WERI-Rb-1 (cell line): ENCODE measurements around the gene PIP.

Source experiments
- DNase-seq: peaks from one replicate; pipeline ENCODE4 v3.0.0-alpha.2; 2020
- H3K27ac ChIP-seq: fragments of 250-450 bp; sonication (Bioruptor Pico); 2 replicates; pipeline ENCODE4 v1.5.1; 2020; ENCODE audit warnings: mild to moderate bottlenecking, moderate library complexity
- H3K27me3 ChIP-seq: fragments of 250-450 bp; sonication (Bioruptor Pico); 2 replicates; pipeline ENCODE4 v1.5.1; 2021; ENCODE audit warnings: mild to moderate bottlenecking, low read depth, moderate library complexity; ENCODE audit not compliant: insufficient read depth, severe bottlenecking
- H3K36me3 ChIP-seq: fragments of 250-450 bp; sonication (Bioruptor Pico); 2 replicates; pipeline ENCODE4 v1.5.1; 2020; ENCODE audit warnings: mild to moderate bottlenecking, moderate library complexity
- H3K4me3 ChIP-seq: 2 replicates; pipeline ENCODE4 v1.5.1; 2011; ENCODE audit warnings: low read depth, mild to moderate bottlenecking, control low read depth, low read length
- H3K9me3 ChIP-seq: fragments of 250-450 bp; sonication (Bioruptor Pico); 2 replicates; pipeline ENCODE4 v1.5.1; 2021; ENCODE audit warnings: mild to moderate bottlenecking, moderate library complexity; ENCODE audit not compliant: severe bottlenecking
- CTCF ChIP-seq: IDR thresholded peaks from 2 replicates; pipeline ENCODE4 v1.5.1; 2011; ENCODE audit warnings: low read depth, mild to moderate bottlenecking, control low read depth, inconsistent platforms, low read length

Gene PIP

GRCh38 chr7:143185551-143185950, 53.7 kb downstream of the PIP start:
- Histone ChIP-seq H3K36me3 (no peaks in the 10 kb centered on the region), H3K27me3 (no peaks in the 10 kb centered on the region), H3K9me3 (no peaks in the 10 kb centered on the region), H3K27ac (no peak overlapping the region), H3K4me3 (no peak overlapping the region)
- no peak for TF ChIP-seq CTCF
- no peak for DNase-seq

GRCh38 chr7:143188994-143189393, 57.1 kb downstream of the PIP start:
- no peaks in the 10 kb centered on the region for H3K27me3 ChIP-seq
- no peak overlapping the region for H3K4me3 ChIP-seq
- no peak for TF ChIP-seq CTCF
- no peak overlapping the region for H3K27ac ChIP-seq
- H3K9me3 ChIP-seq, result no peaks in the 10 kb centered on the region
- H3K36me3 ChIP-seq, result no peaks in the 10 kb centered on the region
- DNase-seq, result no peak
